GM12873 (cell line): ENCODE measurements around the gene C17orf75.

Source experiments
- TF ChIP-seq, protein P1 (sequence below): IDR thresholded peaks from 2 replicates; pipeline ENCODE4 v1.5.1; 2012; ENCODE audit warnings: low read depth, mild to moderate bottlenecking, moderate library complexity, low read length, control low read depth; ENCODE audit not compliant: insufficient read depth; ENCODE audit errors: missing control alignments

C17orf75 gene, protein sequence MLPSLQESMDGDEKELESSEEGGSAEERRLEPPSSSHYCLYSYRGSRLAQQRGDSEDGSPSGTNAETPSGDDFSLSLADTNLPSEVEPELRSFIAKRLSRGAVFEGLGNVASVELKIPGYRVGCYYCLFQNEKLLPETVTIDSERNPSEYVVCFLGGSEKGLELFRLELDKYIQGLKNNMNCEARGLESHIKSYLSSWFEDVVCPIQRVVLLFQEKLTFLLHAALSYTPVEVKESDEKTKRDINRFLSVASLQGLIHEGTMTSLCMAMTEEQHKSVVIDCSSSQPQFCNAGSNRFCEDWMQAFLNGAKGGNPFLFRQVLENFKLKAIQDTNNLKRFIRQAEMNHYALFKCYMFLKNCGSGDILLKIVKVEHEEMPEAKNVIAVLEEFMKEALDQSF

DNA sequence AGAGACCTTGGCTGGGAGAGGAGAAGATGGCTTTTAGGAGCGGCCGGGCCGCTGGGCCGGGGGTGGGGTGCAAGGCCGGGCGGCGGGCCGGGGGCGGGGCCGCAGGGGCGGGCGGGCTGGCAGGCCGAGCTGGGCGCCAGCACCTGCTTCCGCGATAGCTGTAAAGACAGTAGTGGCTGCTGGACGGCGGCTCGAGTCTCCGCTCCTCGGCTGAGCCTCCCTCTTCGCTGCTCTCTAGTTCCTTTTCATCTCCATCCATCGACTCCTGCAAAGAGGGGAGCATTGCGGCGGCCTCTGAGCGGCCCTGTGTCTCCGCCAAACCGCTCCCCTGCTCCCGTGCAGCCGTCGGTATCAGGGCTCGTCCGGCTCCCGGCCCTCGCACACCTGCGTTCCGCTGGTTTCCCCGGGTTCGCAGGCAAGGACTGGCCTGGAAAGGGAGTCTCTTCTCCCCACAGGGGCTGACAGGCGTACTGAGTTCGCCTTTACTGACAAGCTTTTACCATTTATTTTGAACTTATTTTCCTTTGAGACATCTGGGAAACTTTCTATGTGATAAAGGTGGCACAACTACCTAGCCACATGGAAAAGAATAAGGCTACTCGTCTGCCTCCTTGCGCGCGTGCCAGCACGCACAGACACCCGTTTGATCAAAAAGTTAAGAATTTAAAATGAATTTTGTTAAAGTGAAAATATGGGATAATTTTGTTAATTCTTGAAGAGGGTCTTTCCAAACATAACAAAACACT lies at the start of gene C17orf75:
Gene C17orf75, minus strand, starts transcription at position 317 of the 746 bp plus-strand sequence. Its CDS starts 34 bp downstream, at position 283.
- TF ChIP-seq, protein P1, sequence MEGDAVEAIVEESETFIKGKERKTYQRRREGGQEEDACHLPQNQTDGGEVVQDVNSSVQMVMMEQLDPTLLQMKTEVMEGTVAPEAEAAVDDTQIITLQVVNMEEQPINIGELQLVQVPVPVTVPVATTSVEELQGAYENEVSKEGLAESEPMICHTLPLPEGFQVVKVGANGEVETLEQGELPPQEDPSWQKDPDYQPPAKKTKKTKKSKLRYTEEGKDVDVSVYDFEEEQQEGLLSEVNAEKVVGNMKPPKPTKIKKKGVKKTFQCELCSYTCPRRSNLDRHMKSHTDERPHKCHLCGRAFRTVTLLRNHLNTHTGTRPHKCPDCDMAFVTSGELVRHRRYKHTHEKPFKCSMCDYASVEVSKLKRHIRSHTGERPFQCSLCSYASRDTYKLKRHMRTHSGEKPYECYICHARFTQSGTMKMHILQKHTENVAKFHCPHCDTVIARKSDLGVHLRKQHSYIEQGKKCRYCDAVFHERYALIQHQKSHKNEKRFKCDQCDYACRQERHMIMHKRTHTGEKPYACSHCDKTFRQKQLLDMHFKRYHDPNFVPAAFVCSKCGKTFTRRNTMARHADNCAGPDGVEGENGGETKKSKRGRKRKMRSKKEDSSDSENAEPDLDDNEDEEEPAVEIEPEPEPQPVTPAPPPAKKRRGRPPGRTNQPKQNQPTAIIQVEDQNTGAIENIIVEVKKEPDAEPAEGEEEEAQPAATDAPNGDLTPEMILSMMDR: no peak

DNA sequence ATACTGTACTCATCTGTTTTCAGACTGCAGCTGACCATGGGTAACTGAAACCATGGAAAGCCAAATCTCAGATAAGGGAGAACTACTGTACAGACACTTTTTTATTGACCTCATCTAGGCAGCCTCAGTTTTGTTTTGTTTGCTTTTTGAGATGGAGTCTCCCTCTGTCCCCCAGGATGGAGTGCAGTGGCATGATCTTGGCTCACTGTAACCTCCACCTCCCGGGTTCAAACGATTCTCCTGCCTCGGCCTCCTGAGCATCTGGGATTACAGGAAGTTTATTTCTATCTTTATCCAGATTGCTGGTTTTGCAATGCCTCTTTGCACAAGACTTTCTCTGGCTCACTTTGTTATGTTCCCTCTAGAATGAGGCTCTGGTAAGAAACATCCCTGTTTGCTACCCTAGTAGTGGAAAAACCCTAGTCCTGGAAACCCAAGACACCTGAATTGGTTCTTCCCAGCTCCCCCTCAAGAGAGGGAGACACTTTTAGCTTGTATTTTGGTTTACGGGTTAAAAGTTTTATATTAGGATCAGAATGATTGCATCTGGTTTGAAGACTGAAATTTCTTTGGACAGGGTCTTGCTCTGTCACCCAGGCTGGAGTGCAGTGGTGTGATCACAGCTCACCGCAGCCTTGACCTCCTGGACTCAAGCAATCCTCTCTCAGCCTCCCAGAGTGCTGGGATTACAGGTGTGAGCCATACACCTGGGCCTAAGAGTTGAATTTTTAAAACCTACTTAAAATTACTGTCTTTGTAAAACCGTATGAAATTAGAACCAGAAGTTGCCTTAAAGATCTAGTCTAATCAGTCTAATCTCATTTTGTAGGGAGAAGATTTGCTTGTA lies 46.9 kb upstream of the C17orf75 start:
- TF ChIP-seq, protein P1: no peak

DNA sequence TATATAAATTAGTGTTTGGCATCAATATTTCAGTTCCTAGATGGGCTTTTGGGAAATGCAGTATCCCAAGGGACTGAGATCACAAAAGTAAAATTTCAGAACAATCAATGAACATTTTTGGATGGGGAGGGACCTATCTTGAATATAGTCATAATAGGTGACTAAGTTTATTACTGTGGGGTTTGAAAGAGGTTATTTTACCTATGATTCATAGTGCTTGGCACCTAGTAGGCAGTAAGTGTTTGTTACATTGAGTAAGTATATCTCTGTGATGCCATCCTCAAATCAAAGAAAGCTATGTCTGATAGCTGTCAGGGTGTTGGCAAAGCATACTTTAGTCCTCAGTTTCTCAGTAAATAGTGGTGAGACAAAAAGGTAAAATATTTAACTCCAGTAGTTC lies 44.9 kb upstream of the C17orf75 start:
- TF ChIP-seq, protein P1: no peak

DNA sequence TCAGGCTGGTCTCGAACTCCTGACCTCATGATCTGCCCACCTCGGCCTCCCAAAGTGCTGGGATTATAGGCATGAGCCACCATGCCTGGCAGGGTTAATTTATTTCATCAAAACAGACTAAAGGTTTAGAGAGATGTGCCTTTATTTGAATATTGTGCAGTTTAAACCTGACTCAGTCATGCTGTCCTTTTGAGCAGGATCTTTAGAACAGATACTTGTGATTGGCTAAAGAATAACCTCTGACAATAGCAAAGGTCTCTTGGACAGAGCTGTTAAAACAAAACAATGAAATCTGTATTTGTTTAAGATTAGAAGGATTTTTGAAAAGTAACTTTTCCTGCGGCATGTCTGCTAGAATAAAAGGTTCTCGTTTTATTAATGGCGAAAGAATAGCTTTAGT lies 44.0 kb upstream of the C17orf75 start:
- TF ChIP-seq, protein P1: no peak

DNA sequence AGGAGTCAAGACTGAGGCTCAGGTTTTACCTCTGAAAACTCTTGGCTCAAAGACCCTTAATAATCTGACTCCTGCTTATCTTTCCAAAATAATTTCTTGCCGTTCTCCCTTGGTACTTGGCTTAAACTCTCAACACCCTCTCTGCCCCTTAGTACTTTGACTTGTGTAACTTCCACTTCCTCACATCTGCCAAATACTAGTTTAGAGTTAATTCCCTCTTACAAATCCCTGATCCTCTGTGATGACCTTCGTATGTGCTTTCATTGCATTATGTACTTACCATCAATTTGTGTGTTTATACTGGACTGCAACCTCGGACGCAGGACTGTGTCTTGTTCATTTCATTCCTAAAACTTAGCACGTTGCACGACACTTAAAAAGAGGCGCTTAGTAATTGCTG lies 43.1 kb upstream of the C17orf75 start:
- TF ChIP-seq, protein P1: no peak

DNA sequence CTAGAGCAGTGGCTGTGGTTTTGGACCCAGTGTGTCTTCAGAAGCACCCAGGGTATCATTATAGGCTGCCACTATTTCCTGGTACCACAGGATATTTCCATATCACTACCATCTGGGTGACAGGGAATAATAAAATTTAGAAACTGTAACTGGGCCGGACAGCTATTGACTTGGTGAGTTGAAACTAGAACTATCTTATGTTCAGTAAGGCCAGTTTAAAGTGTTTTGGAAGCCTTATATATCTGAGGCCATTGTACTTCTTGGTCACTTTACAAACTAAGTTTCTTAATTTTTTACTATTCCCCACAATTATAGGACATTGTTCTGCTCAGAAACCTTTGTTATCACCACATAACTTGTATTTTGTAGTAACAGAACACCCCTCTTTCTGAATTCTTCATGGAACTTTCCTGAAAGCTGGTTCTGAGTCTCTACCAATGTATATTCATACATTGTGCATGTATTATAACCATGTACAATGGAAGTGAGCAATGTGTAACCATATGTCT lies 42.0 kb upstream of the C17orf75 start:
- TF ChIP-seq, protein P1: no peak
